Esophagus (tissue), 2 donors: ENCODE data around the gene RAB8B. TPM values are rescaled to one million over a fixed set of nuclear protein-coding genes. Genes with fewer than 3 reads are reported as not detected.

Source experiments
- H3K27ac ChIP-seq, 2 donors: one replicate each; pipeline ENCODE4 v1.5.1; 2013; ENCODE audit warnings: low read depth in 2 of 2, mild to moderate bottlenecking in 2 of 2, inconsistent platforms in 1 of 2, low read length in 1 of 2, moderate library complexity in 1 of 2
- H3K27me3 ChIP-seq, 2 donors: one replicate each; pipeline ENCODE4 v1.6.1; 2013; ENCODE audit warnings: low read length in 2 of 2, control low read depth in 1 of 2, mild to moderate bottlenecking in 1 of 2; ENCODE audit not compliant: insufficient read depth in 2 of 2, control insufficient read depth in 1 of 2
- H3K36me3 ChIP-seq, 2 donors: one replicate each; pipeline ENCODE4 v1.6.1; 2013; ENCODE audit warnings: low read length in 1 of 2; ENCODE audit not compliant: control insufficient read depth in 2 of 2, insufficient read depth in 2 of 2
- H3K4me1 ChIP-seq, 2 donors: one replicate each; pipeline ENCODE4 v1.6.1; 2013; ENCODE audit warnings: low read length in 1 of 2; ENCODE audit not compliant: control insufficient read depth in 2 of 2, insufficient read depth in 2 of 2
- H3K4me3 ChIP-seq, 2 donors: one replicate each; pipeline ENCODE4 v1.5.1; 2013; ENCODE audit warnings: low read length in 2 of 2, mild to moderate bottlenecking in 2 of 2, low read depth in 1 of 2, moderate library complexity in 1 of 2
- H3K9me3 ChIP-seq, 2 donors: one replicate each; pipeline ENCODE4 v1.6.1; 2013; ENCODE audit warnings: mild to moderate bottlenecking in 2 of 2, low read depth in 1 of 2, low read length in 1 of 2, moderate library complexity in 1 of 2; ENCODE audit not compliant: control insufficient read depth in 2 of 2, insufficient read depth in 1 of 2
- WGBS, 2 donors: extraction: QIAGEN DNeasy Blood & Tissue Kit; methylation state at CpG; one replicate each; pipeline ENCODE4 v1.1.7; 2013; 5-methylcytosine and 5-hydroxymethylcytosine counted together
- polyA plus RNA-seq, 2 donors: library from polyadenylated mRNA; stranded (reverse); fragments of 200-250 nt; gene quantifications; one replicate each; pipeline ENCODE4 v1.2.3, GENCODE V29; 2013
- donor health status: healthy with polysubstance abuse.
- donor health status: Bipolar disorder and iron deficiency.

Gene RAB8B
- polyA plus RNA-seq, 2 donors: 1.9 to 2.8 TPM

DNA sequence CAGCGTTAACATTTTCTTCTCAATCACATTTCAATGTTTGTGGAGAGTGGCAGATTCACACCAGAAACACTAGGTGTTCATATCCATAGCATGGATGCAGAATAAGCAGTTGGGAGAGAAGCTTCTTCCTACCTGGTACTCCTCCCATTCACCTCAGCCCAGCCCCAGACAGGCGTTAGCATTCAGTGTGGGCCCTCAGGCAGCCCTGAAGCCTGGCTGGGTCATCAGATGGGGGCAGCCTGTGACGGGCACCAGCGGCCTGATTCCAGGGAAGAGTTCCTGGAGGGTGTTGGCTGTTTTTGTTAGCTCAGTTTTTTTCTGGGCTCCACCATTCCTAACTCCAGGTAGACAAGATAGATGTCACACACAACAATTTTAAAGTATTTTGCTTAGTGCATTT lies 119.1 kb downstream of the RAB8B start:
- peaks cover 0 to 2% of the 10 kb centered on the region in 2 donors for H3K36me3 ChIP-seq
- H3K27me3 ChIP-seq: no peaks in the 10 kb centered on the region
- 74 to 86% methylated on average over 4 of the region's 4 CpGs for WGBS, 2 donors
- H3K9me3 ChIP-seq: no peaks in the 10 kb centered on the region
- no peak overlapping the region for H3K4me3 ChIP-seq
- H3K27ac ChIP-seq: no peak overlapping the region
- H3K4me1 ChIP-seq: no peaks in the 10 kb centered on the region

DNA sequence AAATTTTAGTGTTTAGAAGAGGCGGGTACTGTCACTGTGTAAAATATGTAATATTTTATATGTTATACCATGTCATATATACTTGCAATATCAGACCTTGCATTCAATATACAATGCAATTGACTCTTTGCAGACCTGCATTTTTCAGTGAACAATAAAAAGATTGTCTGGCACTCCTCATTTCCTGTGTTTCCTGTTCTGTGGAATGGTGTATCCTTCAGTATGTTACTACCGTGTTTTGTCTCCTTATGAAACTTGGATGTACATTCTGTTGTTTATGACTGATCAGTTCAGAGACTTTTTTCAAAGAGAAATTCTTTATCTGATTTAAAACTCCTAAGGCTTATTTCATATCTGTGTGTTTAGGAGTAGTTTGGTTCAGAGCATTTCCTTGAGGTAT lies 119.5 kb downstream of the RAB8B start:
- Histone ChIP-seq H3K4me1 (no peaks in the 10 kb centered on the region), H3K4me3 (no peak overlapping the region), H3K9me3 (no peaks in the 10 kb centered on the region), H3K27ac (no peak overlapping the region), H3K27me3 (no peaks in the 10 kb centered on the region), H3K36me3 (no peaks in the 10 kb centered on the region)
- WGBS, 2 donors: 78 to 80% methylated on average over 2 of the region's 2 CpGs

DNA sequence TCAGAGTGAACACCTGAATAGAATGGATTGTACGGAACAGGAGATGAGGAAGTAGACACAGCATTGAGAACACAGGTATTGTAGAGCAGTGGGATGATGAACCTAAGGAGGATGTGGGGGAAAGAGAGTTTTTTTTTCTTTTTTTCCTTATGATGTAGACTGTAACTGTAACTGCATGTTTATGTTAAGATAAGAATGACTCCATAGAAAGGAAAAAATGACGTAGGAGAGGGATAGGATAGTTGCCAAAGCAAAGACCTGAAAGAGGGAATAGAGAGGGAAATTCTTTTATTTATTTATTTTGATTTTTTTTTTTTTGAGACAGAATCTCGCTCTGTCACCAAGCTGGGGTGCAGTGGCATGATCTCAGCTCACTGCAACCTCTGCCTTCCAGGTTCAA lies 121.2 kb downstream of the RAB8B start:
- Histone ChIP-seq H3K36me3 (no peaks in the 10 kb centered on the region), H3K4me3 (no peak overlapping the region), H3K4me1 (no peaks in the 10 kb centered on the region), H3K27ac (no peak overlapping the region), H3K9me3 (no peaks in the 10 kb centered on the region), H3K27me3 (no peaks in the 10 kb centered on the region)
- WGBS, 2 donors: 77 to 95% methylated on average over 3 of the region's 3 CpGs

DNA sequence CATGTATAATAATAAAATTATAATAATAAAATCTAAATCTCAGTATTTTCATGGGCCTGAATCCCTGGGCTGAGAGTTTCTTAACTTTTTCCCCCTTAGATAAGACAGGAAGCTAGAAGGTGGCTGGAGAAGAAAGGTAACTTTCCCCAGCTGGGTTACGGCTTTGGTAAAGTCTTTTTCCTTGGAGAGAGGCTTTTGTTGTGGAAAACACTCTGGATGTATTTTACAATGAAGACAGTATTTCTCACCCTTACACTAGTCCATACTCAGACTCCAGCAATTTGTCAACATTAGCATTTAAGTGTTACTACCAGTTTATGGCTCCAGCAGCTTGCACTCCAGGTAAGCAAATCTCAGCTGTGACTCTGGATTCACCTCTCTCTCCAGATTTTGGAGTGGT lies 122.9 kb downstream of the RAB8B start:
- no peaks in the 10 kb centered on the region for H3K4me1 ChIP-seq
- H3K9me3 ChIP-seq: no peaks in the 10 kb centered on the region
- no peak overlapping the region for H3K27ac ChIP-seq
- H3K27me3 ChIP-seq: no peaks in the 10 kb centered on the region
- WGBS, 2 donors: 95 to 100% methylated on average over 1 of the region's 1 CpG
- H3K4me3 ChIP-seq: no peak overlapping the region
- H3K36me3 ChIP-seq: no peaks in the 10 kb centered on the region

DNA sequence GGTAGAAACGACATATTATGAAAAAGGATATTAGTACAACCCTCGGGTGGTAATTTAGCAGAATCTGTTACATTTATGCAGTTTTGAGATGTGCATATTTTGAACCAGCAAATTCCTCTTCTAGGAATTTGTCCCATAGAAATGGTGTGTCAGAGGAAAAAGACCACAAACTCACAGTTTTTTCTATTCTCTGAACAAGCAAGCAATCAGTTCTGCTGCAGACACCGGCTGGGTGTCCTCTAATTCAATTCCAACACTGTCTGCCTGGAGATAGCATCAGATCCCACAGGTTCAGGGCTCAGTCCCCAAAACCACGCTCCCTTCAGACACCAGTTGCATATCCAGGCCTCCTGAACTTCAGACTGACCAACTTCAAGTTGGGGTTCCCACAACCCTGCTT lies 124.4 kb downstream of the RAB8B start:
- Histone ChIP-seq H3K36me3 (no peaks in the 10 kb centered on the region), H3K27me3 (no peaks in the 10 kb centered on the region), H3K4me1 (no peaks in the 10 kb centered on the region), H3K4me3 (no peak overlapping the region), H3K27ac (no peak overlapping the region), H3K9me3 (peaks cover 0 to 2% of the 10 kb centered on the region in 2 donors)
- 90% methylated on average over 4 of the region's 4 CpGs for WGBS, 2 donors

DNA sequence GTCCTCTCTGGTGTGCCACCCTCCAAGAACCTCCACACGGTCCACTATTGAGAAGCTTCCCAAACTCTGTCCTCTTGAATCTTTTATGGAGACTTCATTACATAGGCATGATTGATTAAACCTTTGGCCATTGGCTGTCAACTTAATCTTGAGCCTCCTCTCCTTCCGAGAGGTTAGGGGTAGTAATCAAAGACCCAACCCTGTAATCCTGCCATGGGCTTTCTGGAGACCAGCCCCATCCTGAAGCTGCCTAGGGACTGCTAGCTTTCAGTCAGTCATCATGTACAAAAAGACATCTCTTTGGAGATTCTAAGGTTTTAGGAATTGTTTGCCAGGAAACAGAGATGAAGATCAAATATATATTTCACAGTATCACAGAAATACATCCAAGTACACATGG lies 125.0 kb downstream of the RAB8B start:
- H3K4me3 ChIP-seq: no peak overlapping the region
- 53 to 63% methylated on average over 2 of the region's 2 CpGs for WGBS, 2 donors
- H3K4me1 ChIP-seq: no peaks in the 10 kb centered on the region
- H3K36me3 ChIP-seq: no peaks in the 10 kb centered on the region
- H3K27ac ChIP-seq: no peak overlapping the region
- peaks cover 0 to 2% of the 10 kb centered on the region in 2 donors for H3K9me3 ChIP-seq
- no peaks in the 10 kb centered on the region for H3K27me3 ChIP-seq

Other genes starting within 250 kb of the RAB8B start
- 100 to 1,000 TPM; 135 to 322 TPM for gene TPM1, start 146.9 kb upstream of the RAB8B start, polyA plus RNA-seq
- 1 to 10 TPM; 6.8 to 8.6 TPM for gene LACTB, start 67.7 kb upstream of the RAB8B start, polyA plus RNA-seq
- gene RPS27L, start 32.1 kb upstream of the RAB8B start, polyA plus RNA-seq: 10 to 100 TPM; 55.1 to 59.5 TPM
- gene APH1B, start 88.0 kb downstream of the RAB8B start, polyA plus RNA-seq: 1 to 10 TPM; 1.6 to 2.0 TPM
- gene CA12, start 192.2 kb downstream of the RAB8B start, polyA plus RNA-seq: 10 to 100 TPM; 32.2 to 35.0 TPM